C4-2B (cell line): ENCODE results near the gene ALPL.

Experiments used
- ZFX ChIP-seq: fragments of 450-650 bp; IDR thresholded peaks from 2 replicates; pipeline ENCODE4 v1.6.1; 2017
- TF ChIP-seq, protein P1 (sequence below): fragments of 450-650 bp; conservative IDR thresholded peaks from 2 replicates; pipeline ENCODE4 v1.5.1; 2017; ENCODE audit warnings: mild to moderate bottlenecking

DNA sequence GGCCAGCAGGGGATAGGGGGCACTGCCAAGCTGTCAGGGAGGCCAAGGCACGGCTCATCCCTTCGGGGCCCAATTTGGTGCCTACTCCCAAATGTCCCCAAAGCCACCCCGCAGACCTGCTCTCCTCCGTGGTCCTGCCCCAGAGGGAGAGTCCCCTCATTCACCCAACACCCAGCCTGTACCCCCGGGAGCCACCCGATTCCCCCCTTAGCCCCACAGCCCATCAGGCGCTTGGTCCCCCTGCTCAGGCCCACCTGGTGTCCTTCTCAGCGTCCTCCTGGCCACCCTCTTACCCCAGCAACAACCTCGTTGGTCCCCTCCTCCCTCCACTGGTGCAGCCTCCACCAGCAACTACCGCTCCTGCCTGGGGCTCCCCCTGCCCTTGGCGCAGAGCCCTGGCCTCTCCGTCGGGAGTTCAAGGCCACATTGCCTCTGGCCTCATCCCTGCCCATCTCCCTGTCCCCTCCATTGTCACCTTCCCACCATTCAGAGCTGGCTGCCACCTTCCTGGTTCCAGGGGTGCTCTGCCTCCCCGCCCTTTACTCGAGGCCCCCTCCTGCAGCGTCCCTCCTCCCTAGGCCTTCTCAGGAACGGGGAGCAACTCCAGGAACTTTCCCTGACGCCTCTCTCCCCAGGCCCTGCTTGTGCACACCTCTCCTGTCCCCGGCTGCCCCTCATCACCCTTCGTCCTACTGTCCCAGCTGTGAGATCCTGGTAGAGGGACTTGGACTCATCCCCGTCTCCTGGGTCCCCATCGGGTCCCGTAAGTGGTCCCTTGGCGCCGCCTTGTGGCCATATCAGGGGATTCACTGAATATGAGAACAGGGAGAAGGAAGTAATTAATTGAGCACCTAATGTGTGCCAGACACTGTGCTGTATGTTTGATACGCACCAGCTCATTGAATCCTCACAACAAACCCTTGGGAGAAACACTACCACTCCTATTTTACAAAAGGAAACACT is 86.0 kb downstream of the ALPL start:
- TF ChIP-seq, protein P1, sequence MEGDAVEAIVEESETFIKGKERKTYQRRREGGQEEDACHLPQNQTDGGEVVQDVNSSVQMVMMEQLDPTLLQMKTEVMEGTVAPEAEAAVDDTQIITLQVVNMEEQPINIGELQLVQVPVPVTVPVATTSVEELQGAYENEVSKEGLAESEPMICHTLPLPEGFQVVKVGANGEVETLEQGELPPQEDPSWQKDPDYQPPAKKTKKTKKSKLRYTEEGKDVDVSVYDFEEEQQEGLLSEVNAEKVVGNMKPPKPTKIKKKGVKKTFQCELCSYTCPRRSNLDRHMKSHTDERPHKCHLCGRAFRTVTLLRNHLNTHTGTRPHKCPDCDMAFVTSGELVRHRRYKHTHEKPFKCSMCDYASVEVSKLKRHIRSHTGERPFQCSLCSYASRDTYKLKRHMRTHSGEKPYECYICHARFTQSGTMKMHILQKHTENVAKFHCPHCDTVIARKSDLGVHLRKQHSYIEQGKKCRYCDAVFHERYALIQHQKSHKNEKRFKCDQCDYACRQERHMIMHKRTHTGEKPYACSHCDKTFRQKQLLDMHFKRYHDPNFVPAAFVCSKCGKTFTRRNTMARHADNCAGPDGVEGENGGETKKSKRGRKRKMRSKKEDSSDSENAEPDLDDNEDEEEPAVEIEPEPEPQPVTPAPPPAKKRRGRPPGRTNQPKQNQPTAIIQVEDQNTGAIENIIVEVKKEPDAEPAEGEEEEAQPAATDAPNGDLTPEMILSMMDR = no peak; the same call in 1 of the 2 replicates
- no peak for TF ChIP-seq ZFX
